Neural progenitor cell (in vitro differentiated cells): ENCODE data around the gene ADD3. TPM values are rescaled to one million over a fixed set of nuclear protein-coding genes. Genes with fewer than 3 reads are reported as not detected.
A peak's percentile ranks its signal among the peaks of the same experiment; 100 is the strongest.

Experiments used
- DNase-seq: peaks from one replicate; pipeline ENCODE4 v3.0.0-alpha.2; 2016; ENCODE audit warnings: low spot score
- H2AFZ ChIP-seq: fragments of 200-600 bp; sonication (generic); replicated peaks from 2 replicates; pipeline ENCODE4 v1.6.1; 2016; ENCODE audit warnings: antibody characterized with exemption
- H3F3A ChIP-seq: fragments of 200-600 bp; sonication (generic); 2 replicates; pipeline ENCODE4 v1.6.1; 2016; ENCODE audit warnings: antibody characterized with exemption, low read depth
- H3K27ac ChIP-seq: fragments of 200-600 bp; sonication (generic); 2 replicates; pipeline ENCODE4 v1.5.1; 2016; ENCODE audit warnings: mild to moderate bottlenecking
- H3K27me3 ChIP-seq: fragments of 200-600 bp; sonication (generic); 2 replicates; pipeline ENCODE4 v1.6.1; 2016; ENCODE audit warnings: mild to moderate bottlenecking, moderate library complexity
- H3K36me3 ChIP-seq: fragments of 200-600 bp; sonication (generic); 2 replicates; pipeline ENCODE4 v1.5.1; 2016
- H3K4me1 ChIP-seq: fragments of 200-600 bp; sonication (generic); 2 replicates; pipeline ENCODE4 v1.6.1; 2016; ENCODE audit warnings: mixed run types
- H3K4me2 ChIP-seq: fragments of 200-600 bp; sonication (generic); 2 replicates; pipeline ENCODE4 v1.6.1; 2016
- H3K4me3 ChIP-seq: fragments of 200-600 bp; sonication (generic); 2 replicates; pipeline ENCODE4 v1.5.1; 2016
- H3K79me2 ChIP-seq: fragments of 200-600 bp; sonication (generic); 2 replicates; pipeline ENCODE4 v1.6.1; 2016; ENCODE audit warnings: low read depth
- H3K9ac ChIP-seq: fragments of 200-600 bp; sonication (generic); 2 replicates; pipeline ENCODE4 v1.6.1; 2016
- H3K9me3 ChIP-seq: fragments of 200-600 bp; sonication (generic); 2 replicates; pipeline ENCODE4 v1.5.1; 2016; ENCODE audit warnings: low read depth
- H4K20me1 ChIP-seq: fragments of 200-600 bp; sonication (generic); 2 replicates; pipeline ENCODE4 v1.6.1; 2016; ENCODE audit warnings: low read depth
- H3K27ac Mint-ChIP-seq: 3 replicates; pipeline ENCODE4 v1.8.0; 2021; ENCODE audit warnings: mixed read lengths
- H3K27me3 Mint-ChIP-seq: 2 replicates; pipeline ENCODE4 v1.8.0; 2022; ENCODE audit warnings: low read depth, mild to moderate bottlenecking, inconsistent platforms, moderate library complexity, mixed read lengths; ENCODE audit not compliant: insufficient read depth
- H3K36me3 Mint-ChIP-seq: 3 replicates; pipeline ENCODE4 v1.8.0; 2021; ENCODE audit warnings: mixed read lengths
- H3K4me1 Mint-ChIP-seq: 3 replicates; pipeline ENCODE4 v1.8.0; 2021; ENCODE audit warnings: mixed read lengths
- H3K4me3 Mint-ChIP-seq: 3 replicates; pipeline ENCODE4 v1.8.0; 2021; ENCODE audit warnings: mild to moderate bottlenecking, moderate library complexity, mixed read lengths
- H3K9me3 Mint-ChIP-seq: 3 replicates; pipeline ENCODE4 v1.8.0; 2020; ENCODE audit warnings: mixed read lengths
- EZH2 ChIP-seq: fragments of 200-600 bp; sonication (generic); IDR thresholded peaks from 2 replicates; pipeline ENCODE4 v1.6.1; 2017; ENCODE audit warnings: antibody characterized with exemption, mild to moderate bottlenecking, moderate library complexity
- EZH2phosphoT487 ChIP-seq: fragments of 200-600 bp; sonication (generic); IDR thresholded peaks from 2 replicates; pipeline ENCODE4 v1.6.1; 2017; ENCODE audit warnings: antibody characterized with exemption
- total RNA-seq: library from RNA; depleted of rRNA; stranded (reverse); fragments of >200 nt; gene quantifications from 2 replicates; pipeline ENCODE4 v1.2.3, GENCODE V29; 2015; ENCODE audit warnings: low replicate concordance
- TF ChIP-seq, protein P1 (sequence below): fragments of 200-600 bp; sonication (generic); IDR thresholded peaks from 2 replicates; pipeline ENCODE4 v1.5.1; 2017; ENCODE audit warnings: antibody characterized with exemption, mild to moderate bottlenecking

ADD3 gene
- total RNA-seq, 1 donor from 2014 or later = 345 TPM

DNA sequence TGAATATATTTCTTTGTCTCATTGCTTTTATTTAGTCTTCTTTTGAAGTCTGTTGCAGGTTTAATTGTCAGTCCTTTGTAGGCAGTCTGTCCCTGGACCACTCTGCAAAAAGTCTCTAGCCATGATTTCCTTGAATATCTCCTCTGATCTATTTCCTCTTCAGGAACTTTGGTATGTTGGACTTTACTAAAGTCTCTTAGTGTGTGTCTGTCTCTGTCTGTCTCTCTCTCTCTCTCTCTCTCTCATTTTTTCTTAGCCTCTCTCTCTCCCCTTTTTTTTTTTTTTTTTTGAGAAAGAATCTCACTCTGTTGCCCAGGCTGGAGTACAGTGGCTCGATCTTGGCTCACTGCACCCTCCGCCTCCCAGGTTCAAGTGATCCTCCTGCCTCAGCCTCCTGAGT is 57.5 kb downstream of the ADD3 start:
- Mint-ChIP-seq H3K27ac (no peak overlapping the region), H3K9me3 (no peaks in the 10 kb centered on the region), H3K4me1 (peaks cover 12% of the 10 kb centered on the region), H3K36me3 (no peaks in the 10 kb centered on the region), H3K4me3 (no peak overlapping the region), H3K27me3 (no peaks in the 10 kb centered on the region)
- Histone ChIP-seq H3K36me3 (no peaks in the 10 kb centered on the region), H3K4me1 (peaks cover 18% of the 10 kb centered on the region), H3K9me3 (no peaks in the 10 kb centered on the region), H4K20me1 (peaks cover 65% of the 10 kb centered on the region), H3K9ac (no peak overlapping the region), H3K4me3 (no peak overlapping the region), H3K27ac (no peak overlapping the region), H2AFZ (no peak overlapping the region), H3K4me2 (no peak overlapping the region), H3K27me3 (no peaks in the 10 kb centered on the region), H3K79me2 (peaks cover 92% of the 10 kb centered on the region), H3F3A (no peaks in the 10 kb centered on the region)
- TF ChIP-seq EZH2phosphoT487 (no peak), EZH2 (no peak)
- TF ChIP-seq, protein P1, sequence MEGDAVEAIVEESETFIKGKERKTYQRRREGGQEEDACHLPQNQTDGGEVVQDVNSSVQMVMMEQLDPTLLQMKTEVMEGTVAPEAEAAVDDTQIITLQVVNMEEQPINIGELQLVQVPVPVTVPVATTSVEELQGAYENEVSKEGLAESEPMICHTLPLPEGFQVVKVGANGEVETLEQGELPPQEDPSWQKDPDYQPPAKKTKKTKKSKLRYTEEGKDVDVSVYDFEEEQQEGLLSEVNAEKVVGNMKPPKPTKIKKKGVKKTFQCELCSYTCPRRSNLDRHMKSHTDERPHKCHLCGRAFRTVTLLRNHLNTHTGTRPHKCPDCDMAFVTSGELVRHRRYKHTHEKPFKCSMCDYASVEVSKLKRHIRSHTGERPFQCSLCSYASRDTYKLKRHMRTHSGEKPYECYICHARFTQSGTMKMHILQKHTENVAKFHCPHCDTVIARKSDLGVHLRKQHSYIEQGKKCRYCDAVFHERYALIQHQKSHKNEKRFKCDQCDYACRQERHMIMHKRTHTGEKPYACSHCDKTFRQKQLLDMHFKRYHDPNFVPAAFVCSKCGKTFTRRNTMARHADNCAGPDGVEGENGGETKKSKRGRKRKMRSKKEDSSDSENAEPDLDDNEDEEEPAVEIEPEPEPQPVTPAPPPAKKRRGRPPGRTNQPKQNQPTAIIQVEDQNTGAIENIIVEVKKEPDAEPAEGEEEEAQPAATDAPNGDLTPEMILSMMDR = no peak
- no peak for DNase-seq

DNA sequence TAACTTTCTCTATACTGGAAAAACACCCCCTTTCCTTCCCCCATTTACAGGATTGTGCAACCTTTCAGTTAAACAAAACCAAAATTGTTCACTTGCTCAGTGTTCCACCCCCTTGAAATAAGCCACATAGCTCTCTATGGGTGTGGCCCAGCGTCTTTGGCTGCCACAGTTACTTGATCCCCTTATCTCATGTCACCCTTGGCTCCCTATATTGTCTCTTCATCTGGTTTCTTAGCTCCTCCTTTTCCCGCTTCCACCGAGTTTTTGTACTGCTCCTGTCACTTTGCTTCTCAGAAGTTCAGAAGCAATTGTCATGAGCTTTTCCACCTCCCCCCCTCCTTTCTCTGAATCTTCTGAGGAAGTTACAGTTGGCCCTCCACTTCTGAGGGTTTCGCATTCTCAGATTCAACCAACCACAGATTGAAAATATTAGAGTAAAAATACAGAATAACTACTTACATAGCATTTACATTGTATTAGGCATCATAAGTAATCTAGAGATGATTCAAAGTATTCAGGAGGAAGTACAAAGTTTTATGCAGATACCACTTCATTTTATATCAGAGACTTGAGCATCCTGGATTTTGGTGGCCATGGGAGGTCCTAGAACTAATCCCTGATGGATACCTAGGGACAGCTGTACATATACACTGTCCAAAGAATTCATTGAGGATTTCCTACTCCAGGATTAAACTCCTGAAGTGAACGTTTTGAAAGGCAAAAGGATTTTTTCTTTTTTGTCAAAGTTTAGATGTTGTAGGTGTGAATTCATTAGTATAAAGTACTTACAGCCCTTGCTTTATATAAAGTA is 60.4 kb downstream of the ADD3 start:
- no peak for TF ChIP-seq EZH2phosphoT487
- no peak for TF ChIP-seq EZH2
- TF ChIP-seq, protein P1 = no peak
- H3K4me1 ChIP-seq = peaks cover 19% of the 10 kb centered on the region
- no peak overlapping the region for H3K4me2 ChIP-seq
- Mint-ChIP-seq H3K27ac (no peak overlapping the region), H3K4me1 (peaks cover 12% of the 10 kb centered on the region), H3K36me3 (peaks cover 2% of the 10 kb centered on the region), H3K9me3 (no peaks in the 10 kb centered on the region), H3K4me3 (no peak overlapping the region), H3K27me3 (no peaks in the 10 kb centered on the region)
- peak; percentile 26 for DNase-seq
- H3K27me3 ChIP-seq = no peaks in the 10 kb centered on the region
- no peak overlapping the region for H3K9ac ChIP-seq
- no peaks in the 10 kb centered on the region for H3F3A ChIP-seq
- no peaks in the 10 kb centered on the region for H3K9me3 ChIP-seq
- peaks cover 55% of the 10 kb centered on the region for H4K20me1 ChIP-seq
- H3K36me3 ChIP-seq = no peaks in the 10 kb centered on the region
- H3K27ac ChIP-seq = no peak overlapping the region
- H3K79me2 ChIP-seq = peaks cover 90% of the 10 kb centered on the region
- no peak overlapping the region for H3K4me3 ChIP-seq
- no peak overlapping the region for H2AFZ ChIP-seq

DNA sequence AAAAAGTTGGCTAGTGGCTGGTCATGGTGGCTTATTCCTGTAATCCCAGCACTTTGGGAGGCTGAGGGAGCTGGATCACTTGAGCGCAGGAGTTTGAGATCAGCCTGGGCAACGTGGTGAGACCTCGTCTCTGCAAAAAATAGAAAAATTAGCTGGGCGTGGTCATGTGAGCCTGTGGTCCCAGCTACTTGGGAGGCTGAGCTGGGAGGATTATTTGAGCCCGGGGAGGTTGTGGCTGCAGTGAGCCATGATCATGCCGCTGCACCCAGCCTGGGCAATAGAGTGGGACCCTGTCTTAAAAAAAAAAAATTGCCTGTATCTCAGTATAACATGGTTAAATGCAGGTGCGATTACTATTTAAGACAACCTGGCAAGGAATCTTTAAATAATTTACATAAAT is 61.0 kb downstream of the ADD3 start:
- H3K9me3 Mint-ChIP-seq = no peaks in the 10 kb centered on the region
- Histone ChIP-seq H3K9me3 (no peaks in the 10 kb centered on the region), H3K27me3 (no peaks in the 10 kb centered on the region), H3K4me3 (no peak overlapping the region), H3K36me3 (no peaks in the 10 kb centered on the region), H3K79me2 (peaks cover 90% of the 10 kb centered on the region), H3F3A (no peaks in the 10 kb centered on the region), H3K4me2 (no peak overlapping the region), H3K27ac (no peak overlapping the region), H3K4me1 (peaks cover 21% of the 10 kb centered on the region), H4K20me1 (peaks cover 51% of the 10 kb centered on the region), H2AFZ (no peak overlapping the region), H3K9ac (no peak overlapping the region)
- peaks cover 2% of the 10 kb centered on the region for H3K36me3 Mint-ChIP-seq
- no peak for TF ChIP-seq EZH2phosphoT487
- TF ChIP-seq EZH2 = no peak
- TF ChIP-seq, protein P1 = no peak
- peaks cover 17% of the 10 kb centered on the region for H3K4me1 Mint-ChIP-seq
- no peak for DNase-seq
- H3K4me3 Mint-ChIP-seq = no peak overlapping the region
- no peak overlapping the region for H3K27ac Mint-ChIP-seq
- no peaks in the 10 kb centered on the region for H3K27me3 Mint-ChIP-seq
